Fibroblast of lung (primary cell): ENCODE results near the gene IRGC. TPM values are rescaled to one million over a fixed set of nuclear protein-coding genes. Genes with fewer than 3 reads are reported as not detected.
"Not testable (repeated sequence)": the region's sequence is repeated elsewhere in the genome, so short reads cannot be mapped to it uniquely, and the experiment has no call there.

Experiments
- DNase-seq, 2 donors: peaks; one replicate each; pipeline versions ENCODE4 v3.0.0 to v3.0.0-alpha.2; 2010; ENCODE audit warnings: low read depth in 2 of 2
- H2AFZ ChIP-seq: 2 replicates; pipeline ENCODE4 v1.5.1; 2012; ENCODE audit warnings: low read length, control low read depth, inconsistent platforms
- H3K27ac ChIP-seq: 2 replicates; pipeline ENCODE4 v1.5.1; 2011; ENCODE audit warnings: low read length, control low read depth; ENCODE audit not compliant: insufficient read depth
- H3K27me3 ChIP-seq: 2 replicates; pipeline ENCODE4 v1.5.1; 2011; ENCODE audit warnings: mild to moderate bottlenecking, low read length; ENCODE audit not compliant: control insufficient read depth, insufficient read depth
- H3K36me3 ChIP-seq: 2 replicates; pipeline ENCODE4 v1.5.1; 2011; ENCODE audit warnings: low read length; ENCODE audit not compliant: control insufficient read depth, insufficient read depth
- H3K4me1 ChIP-seq: 2 replicates; pipeline ENCODE4 v1.5.1; 2011; ENCODE audit warnings: low read length; ENCODE audit not compliant: control insufficient read depth, insufficient read depth; ENCODE audit errors: extremely low read depth
- H3K4me2 ChIP-seq: 2 replicates; pipeline ENCODE4 v1.5.1; 2011; ENCODE audit warnings: low read length, control low read depth; ENCODE audit not compliant: insufficient read depth; ENCODE audit errors: extremely low read depth
- H3K4me3 ChIP-seq, 4 experiments: fragments of 200-600 bp in 1 of 4; sonication (generic) in 1 of 4; replicated peaks in 1 of 4; 2 replicates each; pipeline ENCODE4 v1.5.1; 2011 to 2016; ENCODE audit warnings: low read length in 4 of 4, low read depth in 3 of 4, mild to moderate bottlenecking in 3 of 4, control low read depth in 2 of 4, inconsistent platforms in 1 of 4, mixed read lengths in 1 of 4; ENCODE audit not compliant: insufficient read depth in 1 of 4; ENCODE audit errors: control extremely low read depth in 1 of 4
- H3K79me2 ChIP-seq: 2 replicates; pipeline ENCODE4 v1.5.1; 2012; ENCODE audit warnings: mild to moderate bottlenecking, low read length, inconsistent platforms; ENCODE audit not compliant: control insufficient read depth, insufficient read depth
- H3K9ac ChIP-seq: 2 replicates; pipeline ENCODE4 v1.5.1; 2011; ENCODE audit warnings: mild to moderate bottlenecking, low read length, control low read depth; ENCODE audit not compliant: insufficient read depth
- H3K9me3 ChIP-seq: 2 replicates; pipeline ENCODE4 v1.5.1; 2012; ENCODE audit warnings: low read depth, low read length; ENCODE audit not compliant: control insufficient read depth, insufficient read depth
- H4K20me1 ChIP-seq: 2 replicates; pipeline ENCODE4 v1.5.1; 2011; ENCODE audit warnings: low read length; ENCODE audit not compliant: control insufficient read depth, insufficient read depth; ENCODE audit errors: extremely low read depth
- CTCF ChIP-seq, 2 donors: IDR thresholded peaks in 1 of 2; conservative IDR thresholded peaks in 1 of 2; 1 replicate in 1 of 2; 2 replicates in 1 of 2; pipeline ENCODE4 v1.5.1; 2011 to 2012; ENCODE audit warnings: low read length in 2 of 2, control low read depth in 1 of 2, inconsistent platforms in 1 of 2, low read depth in 1 of 2, mild to moderate bottlenecking in 1 of 2
- EZH2 ChIP-seq: IDR thresholded peaks from 2 replicates; pipeline ENCODE4 v1.5.1; 2012; ENCODE audit warnings: low read length, control low read depth, mild to moderate bottlenecking; ENCODE audit errors: missing control alignments
- polyA plus RNA-seq, 2 donors: library from polyadenylated mRNA; depleted of rRNA in 1 of 2; stranded (reverse) in 1 of 2; unstranded in 1 of 2; fragments of >200 nt; gene quantifications; 2 replicates each; pipeline ENCODE4 v1.2.1, GENCODE V29; 2011 to 2012; ENCODE audit warnings: missing spikeins in 1 of 2
- total RNA-seq: library from RNA; depleted of rRNA; stranded (reverse); fragments of >200 nt; gene quantifications from 2 replicates; pipeline ENCODE4 v1.2.1, GENCODE V29; 2014

The IRGC gene
- total and polyA plus RNA-seq, 2 donors (not counting 1 experiment from before 2014, with no cell fraction given) = not detected

GRCh38 chr19:43675906-43676305, 40.0 kb upstream of the IRGC start:
- Histone ChIP-seq H3K9ac (no peak overlapping the region), H3K27me3 (no peaks in the 10 kb centered on the region), H3K27ac (no peak overlapping the region), H4K20me1 (no peaks in the 10 kb centered on the region), H3K36me3 (no peaks in the 10 kb centered on the region), H3K79me2 (no peaks in the 10 kb centered on the region), H3K9me3 (no peaks in the 10 kb centered on the region), H3K4me1 (no peaks in the 10 kb centered on the region), H3K4me2 (no peak overlapping the region), H3K4me3 (no peak overlapping the region), H2AFZ (no peak overlapping the region)
- no peak for DNase-seq
- TF ChIP-seq EZH2 (no peak), CTCF (conservative IDR thresholded peaks at IDR 0.05 in 1 of 2, IDR thresholded peaks at IDR 0.05 in 1 of 2; ENCODE audit: low read depth in 1 of 2, low read length in 2 of 2) (no peak)

- no peak overlapping the region for H3K27ac ChIP-seq
- H3K36me3 ChIP-seq = no peaks in the 10 kb centered on the region
- no peak for TF ChIP-seq EZH2
- no peak for TF ChIP-seq CTCF (conservative IDR thresholded peaks at IDR 0.05 in 1 of 2, IDR thresholded peaks at IDR 0.05 in 1 of 2; ENCODE audit: low read depth in 1 of 2, low read length in 2 of 2)
- H3K27me3 ChIP-seq = no peaks in the 10 kb centered on the region
- no peaks in the 10 kb centered on the region for H4K20me1 ChIP-seq
- H3K9me3 ChIP-seq = no peaks in the 10 kb centered on the region
- H3K4me2 ChIP-seq = no peak overlapping the region
- H3K4me1 ChIP-seq = no peaks in the 10 kb centered on the region
- no peak overlapping the region for H2AFZ ChIP-seq
- H3K9ac ChIP-seq = no peak overlapping the region
- no peaks in the 10 kb centered on the region for H3K79me2 ChIP-seq
- no peak overlapping the region for H3K4me3 ChIP-seq
- DNase-seq = no peak
Measured at GRCh38 chr19:43678512-43679261, 37.2 kb upstream of the IRGC start.

GRCh38 chr19:43681821-43682220, 34.1 kb upstream of the IRGC start:
- H3K4me3 ChIP-seq = no peak overlapping the region
- H4K20me1 ChIP-seq = no peaks in the 10 kb centered on the region
- H3K9me3 ChIP-seq = no peaks in the 10 kb centered on the region
- H3K9ac ChIP-seq = no peak overlapping the region
- H2AFZ ChIP-seq = no peak overlapping the region
- H3K4me2 ChIP-seq = no peak overlapping the region
- H3K27ac ChIP-seq = no peak overlapping the region
- no peaks in the 10 kb centered on the region for H3K36me3 ChIP-seq
- H3K27me3 ChIP-seq = no peaks in the 10 kb centered on the region
- H3K4me1 ChIP-seq = no peaks in the 10 kb centered on the region
- no peak for DNase-seq
- TF ChIP-seq EZH2 (no peak), CTCF (conservative IDR thresholded peaks at IDR 0.05 in 1 of 2, IDR thresholded peaks at IDR 0.05 in 1 of 2; ENCODE audit: low read depth in 1 of 2, low read length in 2 of 2) (no peak)
- H3K79me2 ChIP-seq = no peaks in the 10 kb centered on the region

- H3K79me2 ChIP-seq, DNase-seq, H3K4me3 ChIP-seq, H3K4me1 ChIP-seq, H3K27me3 ChIP-seq, H4K20me1 ChIP-seq, H3K9ac ChIP-seq, H2AFZ ChIP-seq, H3K36me3 ChIP-seq, H3K4me2 ChIP-seq, H3K9me3 ChIP-seq, H3K27ac ChIP-seq: not testable (repeated sequence)
Measured at GRCh38 chr19:43682269-43682668, 33.6 kb upstream of the IRGC start.
